Caco-2 (cell line): ENCODE measurements around the gene MYL6. TPM values are rescaled to one million over a fixed set of nuclear protein-coding genes. Genes with fewer than 3 reads are reported as not detected.

ENCODE experiments used
- BruUV-seq: library from RNA; stranded (reverse); fragments of 400-500 nt; replicated peaks from 2 replicates; lab custom pipeline; 2021; lab: Mats Ljungman, UMichigan
- CTCF ChIA-PET: fragments of 300-600 bp; sonication (Branson Sonifier 250); formaldehyde crosslinking; loops from one replicate; lab custom pipeline; 2022; ENCODE audit warnings: antibody characterized with exemption; lab: Charles Lee
- POLR2A ChIA-PET: fragments of 300-600 bp; sonication (Branson Sonifier 250); formaldehyde crosslinking; loops from one replicate; lab custom pipeline; 2022; ENCODE audit warnings: antibody characterized with exemption; lab: Charles Lee
- DNase-seq, 2 experiments: peaks; one replicate each; pipeline versions ENCODE4 v3.0.0 to v3.0.0-alpha.2; 2020 to 2022
- H3K27me3 ChIP-seq: replicated peaks from 2 replicates; pipeline ENCODE4 v1.6.0; 2011; ENCODE audit warnings: low read length; ENCODE audit not compliant: control insufficient read depth, insufficient read depth
- H3K36me3 ChIP-seq: 2 replicates; pipeline ENCODE4 v1.5.1; 2011; ENCODE audit warnings: low read length; ENCODE audit not compliant: control insufficient read depth, insufficient read depth
- H3K4me1 ChIP-seq: fragments of 250-450 bp; sonication (Bioruptor Pico); 2 replicates; pipeline ENCODE4 v1.5.1; 2020; ENCODE audit warnings: mild to moderate bottlenecking
- H3K4me3 ChIP-seq: 2 replicates; pipeline ENCODE4 v1.5.1; 2011; ENCODE audit warnings: low read depth, mild to moderate bottlenecking, control low read depth, low read length
- H3K9me3 ChIP-seq: fragments of 250-450 bp; sonication (Bioruptor Pico); 2 replicates; pipeline ENCODE4 v1.5.1; 2020; ENCODE audit warnings: mild to moderate bottlenecking, moderate library complexity
- H3K27ac Mint-ChIP-seq: one replicate; pipeline ENCODE4 v1.8.0; 2022; ENCODE audit warnings: mixed read lengths; ENCODE audit not compliant: unreplicated experiment
- H3K27me3 Mint-ChIP-seq: one replicate; pipeline ENCODE4 v1.8.0; 2022; ENCODE audit warnings: mixed read lengths; ENCODE audit not compliant: insufficient read depth, unreplicated experiment
- H3K36me3 Mint-ChIP-seq: one replicate; pipeline ENCODE4 v1.8.0; 2022; ENCODE audit warnings: mild to moderate bottlenecking, mixed read lengths; ENCODE audit not compliant: insufficient read depth, unreplicated experiment
- H3K4me1 Mint-ChIP-seq: one replicate; pipeline ENCODE4 v1.8.0; 2022; ENCODE audit warnings: low read depth, mixed read lengths; ENCODE audit not compliant: unreplicated experiment
- H3K4me3 Mint-ChIP-seq: one replicate; pipeline ENCODE4 v1.8.0; 2022; ENCODE audit warnings: mild to moderate bottlenecking, moderate library complexity, mixed read lengths; ENCODE audit not compliant: unreplicated experiment
- H3K9me3 Mint-ChIP-seq: one replicate; pipeline ENCODE4 v1.8.0; 2022; ENCODE audit warnings: mixed read lengths; ENCODE audit not compliant: unreplicated experiment
- CTCF ChIP-seq, 2 experiments: fragments of 200-600 bp in 1 of 2; IDR thresholded peaks; 1 replicate in 1 of 2; 2 replicates in 1 of 2; pipeline versions ENCODE4 v1.5.1 to v1.8.0; 2011 to 2022; ENCODE audit warnings: antibody characterized with exemption in 1 of 2, control low read depth in 1 of 2, inconsistent platforms in 1 of 2, low read depth in 1 of 2, low read length in 1 of 2, mild to moderate bottlenecking in 1 of 2, moderate library complexity in 1 of 2; ENCODE audit not compliant: insufficient read depth in 1 of 2, severe bottlenecking in 1 of 2, unreplicated experiment in 1 of 2
- intact Hi-C: fragments of 100-400 bp; cut with micrococcal nuclease; formaldehyde crosslinking; loops from one replicate; pipeline ENCODE4 v1.10.0; 2022; ENCODE audit not compliant: unreplicated experiment
- total RNA-seq: library from RNA; stranded (reverse); gene quantifications from 2 replicates; pipeline ENCODE4 v1.2.3, GENCODE V29; 2022

The MYL6 gene
- total RNA-seq, 1 experiment from 2014 or later: 960 TPM

GRCh38 chr12:56159482-56160192 is 1.5 kb downstream of the MYL6 start:
- peaks cover 14% of the 10 kb centered on the region for H3K4me1 ChIP-seq

GRCh38 chr12:56160193-56160763 is 2.1 kb downstream of the MYL6 start:
- ChIA-PET CTCF (no interaction called here), POLR2A (interaction anchor here (1.2 to 1.5 kb wide), 2 partner anchors 11 to 32 kb away, joined by 3 to 4 read pairs; partner anchors contain the start of gene ESYT1)
- H3K4me3 ChIP-seq: no peak overlapping the region
- peak overlapping the region; percentile 88 for H3K27ac Mint-ChIP-seq
- H3K36me3 Mint-ChIP-seq: peaks cover 90% of the 10 kb centered on the region
- no peak for TF ChIP-seq CTCF (IDR thresholded peaks at IDR 0.05; ENCODE audit: insufficient read depth in 1 of 2, low read depth in 1 of 2, low read length in 1 of 2, severe bottlenecking in 1 of 2, unreplicated experiment in 1 of 2)
- BruUV-seq: no TSS peak
- intact Hi-C loops: no loop called here
- no peaks in the 10 kb centered on the region for H3K9me3 Mint-ChIP-seq
- H3K9me3 ChIP-seq: no peaks in the 10 kb centered on the region
- H3K4me3 Mint-ChIP-seq: peak overlapping the region; percentile 79
- no peaks in the 10 kb centered on the region for H3K27me3 Mint-ChIP-seq
- H3K4me1 Mint-ChIP-seq: peaks cover 25% of the 10 kb centered on the region
- H3K4me1 ChIP-seq: peaks cover 14% of the 10 kb centered on the region
- no peaks in the 10 kb centered on the region for H3K27me3 ChIP-seq
- no peak for DNase-seq
- no peaks in the 10 kb centered on the region; the same call in none of the 2 replicates for H3K36me3 ChIP-seq

More at GRCh38 chr12:56159482-56160192, 1.5 kb downstream of the MYL6 start:
- no peaks in the 10 kb centered on the region for H3K27me3 ChIP-seq
- no peaks in the 10 kb centered on the region for H3K9me3 ChIP-seq
- peak overlapping the region; percentile 59 for H3K4me3 ChIP-seq
- no peak for TF ChIP-seq CTCF (IDR thresholded peaks at IDR 0.05; ENCODE audit: insufficient read depth in 1 of 2, low read depth in 1 of 2, low read length in 1 of 2, severe bottlenecking in 1 of 2, unreplicated experiment in 1 of 2)
- Mint-ChIP-seq H3K27me3 (no peaks in the 10 kb centered on the region), H3K9me3 (no peaks in the 10 kb centered on the region), H3K27ac (peak overlapping the region; percentile 88), H3K4me3 (peak overlapping the region; percentile 79), H3K36me3 (peaks cover 84% of the 10 kb centered on the region), H3K4me1 (peaks cover 32% of the 10 kb centered on the region)
- ChIA-PET CTCF (interaction anchor here (1.7 to 2.2 kb wide), 3 partner anchors 30 to 41 kb away, joined by 7 to 24 read pairs (median 14); partner anchors contain the start of genes ESYT1, SMARCC2 and ZC3H10), POLR2A (interaction anchor here (1.2 to 2.2 kb wide), 4 partner anchors 31 to 56 kb away, joined by 4 to 27 read pairs (median 8); partner anchors contain the start of genes ESYT1, PA2G4 and ZC3H10)
- intact Hi-C loops: loop anchor here (1.0 kb wide), 1 partner anchor 30 kb away; the partner anchor contains the start of gene SMARCC2
- H3K36me3 ChIP-seq: no peaks in the 10 kb centered on the region; the same call in none of the 2 replicates
- BruUV-seq: no TSS peak
- DNase-seq: no peak
